ENCODE results near the gene TGM6. TPM values are rescaled to one million over a fixed set of nuclear protein-coding genes. Genes with fewer than 3 reads are reported as not detected.

The TGM6 gene
- total RNA-seq, 6 experiments from 2014 or later: not detected

DNA sequence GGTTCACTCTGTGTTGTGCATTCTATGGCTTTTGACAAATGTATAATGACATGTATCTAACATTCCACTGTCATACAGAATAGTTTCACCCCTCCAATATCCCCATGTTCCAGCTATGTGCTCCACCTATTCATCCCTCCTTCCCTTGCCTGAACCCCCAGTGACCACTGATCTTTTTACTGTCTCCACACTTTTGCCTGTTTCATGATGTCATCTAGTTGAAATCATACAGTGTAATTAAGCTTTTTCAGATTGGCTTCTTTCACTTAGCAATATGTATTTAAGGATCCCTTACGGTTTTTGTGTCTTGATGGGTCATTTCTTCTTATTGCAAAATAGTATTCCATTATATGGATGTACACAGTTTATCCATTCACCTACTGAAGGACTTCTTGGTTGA, 39.8 kb downstream of the TGM6 start:
- Mint-ChIP-seq H3K4me3 (no peak overlapping the region), H3K36me3 (ENCODE audit: low read depth) (no peaks in the 10 kb centered on the region), H3K27me3 (ENCODE audit: insufficient read depth) (peaks cover 21% of the 10 kb centered on the region), H3K9me3 (no peaks in the 10 kb centered on the region), H3K27ac (no peak overlapping the region), H3K4me1 (ENCODE audit: low read depth) (no peaks in the 10 kb centered on the region)
- TF ChIP-seq, protein P1, sequence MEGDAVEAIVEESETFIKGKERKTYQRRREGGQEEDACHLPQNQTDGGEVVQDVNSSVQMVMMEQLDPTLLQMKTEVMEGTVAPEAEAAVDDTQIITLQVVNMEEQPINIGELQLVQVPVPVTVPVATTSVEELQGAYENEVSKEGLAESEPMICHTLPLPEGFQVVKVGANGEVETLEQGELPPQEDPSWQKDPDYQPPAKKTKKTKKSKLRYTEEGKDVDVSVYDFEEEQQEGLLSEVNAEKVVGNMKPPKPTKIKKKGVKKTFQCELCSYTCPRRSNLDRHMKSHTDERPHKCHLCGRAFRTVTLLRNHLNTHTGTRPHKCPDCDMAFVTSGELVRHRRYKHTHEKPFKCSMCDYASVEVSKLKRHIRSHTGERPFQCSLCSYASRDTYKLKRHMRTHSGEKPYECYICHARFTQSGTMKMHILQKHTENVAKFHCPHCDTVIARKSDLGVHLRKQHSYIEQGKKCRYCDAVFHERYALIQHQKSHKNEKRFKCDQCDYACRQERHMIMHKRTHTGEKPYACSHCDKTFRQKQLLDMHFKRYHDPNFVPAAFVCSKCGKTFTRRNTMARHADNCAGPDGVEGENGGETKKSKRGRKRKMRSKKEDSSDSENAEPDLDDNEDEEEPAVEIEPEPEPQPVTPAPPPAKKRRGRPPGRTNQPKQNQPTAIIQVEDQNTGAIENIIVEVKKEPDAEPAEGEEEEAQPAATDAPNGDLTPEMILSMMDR (IDR thresholded peaks at IDR 0.05): no peak
- DNase-seq: no peak

DNA sequence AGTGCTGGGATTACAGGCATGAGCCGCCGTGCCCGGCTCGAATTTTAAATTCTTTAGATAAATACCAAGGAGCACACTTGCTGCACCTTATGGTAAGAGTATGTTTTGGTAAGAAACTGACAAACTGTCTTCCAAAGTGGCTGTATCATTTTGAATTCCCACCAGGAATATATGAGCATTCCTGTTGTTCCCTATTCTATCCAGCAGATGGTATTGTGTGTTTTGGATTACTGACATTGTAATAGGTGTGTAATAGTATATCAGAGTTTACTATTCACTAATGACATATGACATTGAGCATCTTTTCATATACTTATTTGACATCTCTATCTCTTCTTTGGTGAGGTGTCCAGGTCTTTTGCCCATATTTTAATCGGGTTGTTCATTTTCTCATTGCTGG, 40.5 kb downstream of the TGM6 start:
- Mint-ChIP-seq H3K4me3 (no peak overlapping the region), H3K36me3 (ENCODE audit: low read depth) (no peaks in the 10 kb centered on the region), H3K4me1 (ENCODE audit: low read depth) (no peaks in the 10 kb centered on the region), H3K9me3 (no peaks in the 10 kb centered on the region), H3K27me3 (ENCODE audit: insufficient read depth) (peaks cover 18% of the 10 kb centered on the region), H3K27ac (no peak overlapping the region)
- DNase-seq: no peak
- TF ChIP-seq, protein P1 (IDR thresholded peaks at IDR 0.05): peak; percentile 68

DNA sequence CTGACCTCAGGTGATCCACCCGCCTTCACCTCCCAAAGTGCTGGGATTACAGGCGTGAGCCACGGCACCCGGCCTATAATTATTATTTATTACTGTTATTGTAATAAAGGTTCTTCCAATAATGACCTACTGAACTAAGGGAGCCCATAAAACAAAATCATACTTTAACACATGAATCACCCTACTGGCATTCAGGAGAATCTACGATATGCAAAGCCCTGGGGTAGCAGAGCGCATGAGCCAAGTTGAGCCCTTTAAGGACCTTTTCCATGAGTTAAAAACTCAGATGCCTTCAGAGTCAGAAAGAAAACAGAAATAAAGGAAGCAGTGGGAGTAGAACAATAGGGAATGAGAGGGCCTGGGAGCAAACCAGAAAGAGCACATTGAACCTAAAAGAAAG, 48.4 kb downstream of the TGM6 start:
- Mint-ChIP-seq H3K4me1 (ENCODE audit: low read depth) (peaks cover 14% of the 10 kb centered on the region), H3K27me3 (ENCODE audit: insufficient read depth) (peaks cover 18% of the 10 kb centered on the region), H3K36me3 (ENCODE audit: low read depth) (no peaks in the 10 kb centered on the region), H3K9me3 (no peaks in the 10 kb centered on the region), H3K4me3 (no peak overlapping the region), H3K27ac (no peak overlapping the region)
- TF ChIP-seq, protein P1 (IDR thresholded peaks at IDR 0.05): no peak
- DNase-seq: no peak

DNA sequence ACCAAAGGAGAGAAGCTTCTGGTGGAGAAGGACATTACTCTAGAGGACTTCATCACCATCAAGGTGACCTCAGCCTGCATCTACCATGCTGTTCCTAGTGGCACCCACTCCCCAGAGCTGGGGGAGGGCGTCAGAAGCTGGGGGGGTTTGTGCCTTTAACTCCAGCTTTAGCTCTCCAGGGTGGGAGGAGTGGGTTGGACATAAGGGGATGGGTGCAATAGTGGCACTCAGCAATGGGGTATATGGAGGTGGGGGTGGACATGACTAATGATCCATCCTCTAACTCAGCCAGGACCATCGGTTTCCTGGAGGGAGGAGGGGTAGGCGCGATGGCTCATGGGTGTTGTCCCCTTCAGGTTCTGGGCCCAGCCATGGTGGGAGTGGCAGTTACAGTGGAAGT, 49.8 kb downstream of the TGM6 start:
- no peaks in the 10 kb centered on the region for H3K36me3 Mint-ChIP-seq (ENCODE audit: low read depth)
- H3K27ac Mint-ChIP-seq: no peak overlapping the region
- TF ChIP-seq, protein P1 (IDR thresholded peaks at IDR 0.05): no peak

DNA sequence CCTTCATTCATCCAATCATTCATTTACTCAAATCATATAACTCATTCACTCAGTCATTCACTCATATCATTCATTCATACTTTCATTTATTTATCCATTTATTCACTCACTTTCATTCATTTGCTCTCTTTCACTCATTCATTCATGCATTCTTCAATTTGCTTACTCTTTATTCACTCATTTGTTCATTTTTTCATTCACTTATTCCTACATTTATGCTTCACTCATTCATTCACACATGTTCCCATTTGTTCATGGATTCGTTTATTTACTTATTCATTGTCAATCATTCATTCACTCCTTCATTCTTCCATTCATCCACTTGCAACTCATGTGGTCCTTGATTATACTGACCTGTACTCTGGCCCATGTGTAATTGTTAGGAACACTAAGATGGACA, 50.5 kb downstream of the TGM6 start:
- no peaks in the 10 kb centered on the region for H3K9me3 Mint-ChIP-seq
- peaks cover 34% of the 10 kb centered on the region for H3K27me3 Mint-ChIP-seq (ENCODE audit: insufficient read depth)
- TF ChIP-seq, protein P1 (IDR thresholded peaks at IDR 0.05): no peak
- peaks cover 14% of the 10 kb centered on the region for H3K4me1 Mint-ChIP-seq (ENCODE audit: low read depth)
- DNase-seq: no peak
- no peak overlapping the region for H3K4me3 Mint-ChIP-seq
- H3K27ac Mint-ChIP-seq: no peak overlapping the region
- H3K36me3 Mint-ChIP-seq (ENCODE audit: low read depth): no peaks in the 10 kb centered on the region

More for the DNA sequence above, 49.8 kb downstream of the TGM6 start:
- no peaks in the 10 kb centered on the region for H3K9me3 Mint-ChIP-seq
- H3K27me3 Mint-ChIP-seq (ENCODE audit: insufficient read depth): peaks cover 30% of the 10 kb centered on the region
- DNase-seq: no peak
- H3K4me3 Mint-ChIP-seq: no peak overlapping the region
- H3K4me1 Mint-ChIP-seq (ENCODE audit: low read depth): peaks cover 14% of the 10 kb centered on the region

DNA sequence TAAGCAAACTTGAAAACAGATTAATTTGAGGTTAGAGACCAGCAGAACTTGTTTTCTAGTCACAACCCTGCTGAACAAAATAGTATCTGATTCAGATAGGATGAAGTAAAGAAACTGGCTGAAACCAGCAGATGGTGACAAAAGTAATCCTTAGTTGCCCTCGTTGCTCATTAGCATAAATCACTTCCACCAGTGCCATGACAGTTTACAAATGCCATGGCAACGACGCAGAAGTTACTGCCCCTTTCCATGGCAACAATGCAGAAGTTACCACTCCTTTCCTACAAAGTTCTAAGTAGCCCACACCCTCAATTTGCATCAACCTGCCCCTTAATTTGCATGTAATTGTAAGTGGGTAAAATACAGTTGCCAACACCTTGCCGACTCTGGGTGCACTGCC, 66.1 kb downstream of the TGM6 start:
- no peaks in the 10 kb centered on the region for H3K9me3 Mint-ChIP-seq
- H3K4me1 Mint-ChIP-seq (ENCODE audit: low read depth): peaks cover 15% of the 10 kb centered on the region
- TF ChIP-seq, protein P1 (IDR thresholded peaks at IDR 0.05): no peak
- no peak overlapping the region for H3K4me3 Mint-ChIP-seq
- H3K27me3 Mint-ChIP-seq (ENCODE audit: insufficient read depth): peaks cover 10% of the 10 kb centered on the region
- no peak for DNase-seq
- H3K27ac Mint-ChIP-seq: no peak overlapping the region
- H3K36me3 Mint-ChIP-seq (ENCODE audit: low read depth): no peaks in the 10 kb centered on the region

Data from HFFc6 (cell line).